GM23338 (cell line): ENCODE data around the gene THSD1. TPM values are rescaled to one million over a fixed set of nuclear protein-coding genes. Genes with fewer than 3 reads are reported as not detected.

ENCODE experiments used
- ATAC-seq: fragments of 200-7000 bp; cut with Tn5 transposase; 3 replicates; pipeline ENCODE4 v1.9.1; 2020
- DNase-seq: peaks from one replicate; pipeline ENCODE4 v3.0.0-alpha.2; 2015; ENCODE audit warnings: low spot score
- H2AFZ ChIP-seq: fragments of 200-600 bp; sonication (generic); 2 replicates; pipeline ENCODE4 v1.8.0; 2016; ENCODE audit warnings: antibody characterized with exemption, mild to moderate bottlenecking, moderate library complexity
- H3F3A ChIP-seq: fragments of 200-600 bp; sonication (generic); replicated peaks from 2 replicates; pipeline ENCODE4 v1.8.0; 2017; ENCODE audit warnings: antibody characterized with exemption, mixed run types, low read depth
- H3K27ac ChIP-seq: fragments of 200-600 bp; sonication (generic); 2 replicates; pipeline ENCODE4 v1.6.1; 2016; ENCODE audit warnings: low read depth
- H3K27me3 ChIP-seq: fragments of 200-600 bp; sonication (generic); 2 replicates; pipeline ENCODE4 v1.8.0; 2016; ENCODE audit warnings: mild to moderate bottlenecking, mixed run types, moderate library complexity; ENCODE audit not compliant: insufficient read depth
- H3K36me3 ChIP-seq: fragments of 200-600 bp; sonication (generic); 2 replicates; pipeline ENCODE4 v1.8.0; 2016; ENCODE audit warnings: mild to moderate bottlenecking; ENCODE audit not compliant: insufficient read depth
- H3K4me1 ChIP-seq: fragments of 200-600 bp; sonication (generic); 2 replicates; pipeline ENCODE4 v1.8.0; 2016; ENCODE audit warnings: mild to moderate bottlenecking, moderate library complexity; ENCODE audit not compliant: insufficient read depth
- H3K4me2 ChIP-seq: fragments of 200-600 bp; sonication (generic); 2 replicates; pipeline ENCODE4 v1.7.1; 2017; ENCODE audit warnings: mixed run types
- H3K4me3 ChIP-seq: fragments of 200-600 bp; sonication (generic); 2 replicates; pipeline ENCODE4 v1.6.1; 2016; ENCODE audit warnings: mixed run types
- H3K79me2 ChIP-seq: fragments of 200-600 bp; sonication (generic); replicated peaks from 2 replicates; pipeline ENCODE4 v1.8.0; 2017; ENCODE audit warnings: mild to moderate bottlenecking; ENCODE audit not compliant: insufficient read depth
- H3K9me2 ChIP-seq: fragments of 200-600 bp; sonication (generic); 2 replicates; pipeline ENCODE4 v1.8.0; 2017; ENCODE audit not compliant: insufficient read depth
- H4K20me1 ChIP-seq: fragments of 200-600 bp; sonication (generic); replicated peaks from 2 replicates; pipeline ENCODE4 v1.8.0; 2017; ENCODE audit warnings: mild to moderate bottlenecking; ENCODE audit not compliant: insufficient read depth
- H3K27ac Mint-ChIP-seq: 2 replicates; pipeline ENCODE4 v1.8.0; 2020; ENCODE audit warnings: inconsistent platforms, mild to moderate bottlenecking, moderate library complexity, mixed read lengths
- H3K27me3 Mint-ChIP-seq: 3 replicates; pipeline ENCODE4 v1.8.0; 2022; ENCODE audit warnings: low read depth, mild to moderate bottlenecking, moderate library complexity, mixed read lengths, inconsistent platforms; ENCODE audit not compliant: insufficient read depth, poor library complexity
- H3K36me3 Mint-ChIP-seq: 3 replicates; pipeline ENCODE4 v1.8.0; 2021; ENCODE audit warnings: low read depth, mild to moderate bottlenecking, inconsistent platforms, moderate library complexity, mixed read lengths
- H3K4me1 Mint-ChIP-seq: 3 replicates; pipeline ENCODE4 v1.8.0; 2020; ENCODE audit warnings: mild to moderate bottlenecking, inconsistent platforms, mixed read lengths
- H3K4me3 Mint-ChIP-seq: 3 replicates; pipeline ENCODE4 v1.8.0; 2021; ENCODE audit warnings: moderate library complexity, mild to moderate bottlenecking, inconsistent platforms, mixed read lengths
- H3K9me3 Mint-ChIP-seq: 3 replicates; pipeline ENCODE4 v1.8.0; 2020; ENCODE audit warnings: moderate library complexity, mild to moderate bottlenecking, inconsistent platforms, mixed read lengths
- CREB1 ChIP-seq: fragments of 250-450 bp; sonication (Bioruptor Pico); IDR thresholded peaks from 2 replicates; pipeline ENCODE4 v1.5.0; 2020; ENCODE audit warnings: low read depth, mild to moderate bottlenecking, moderate library complexity
- EZH2 ChIP-seq: fragments of 200-600 bp; sonication (generic); IDR thresholded peaks from one replicate; pipeline ENCODE4 v1.8.0; 2017; ENCODE audit warnings: antibody characterized with exemption, mild to moderate bottlenecking, low read depth; ENCODE audit not compliant: unreplicated experiment
- EZH2phosphoT487 ChIP-seq: fragments of 200-600 bp; sonication (generic); IDR thresholded peaks from one replicate; pipeline ENCODE4 v1.8.1; 2018; ENCODE audit warnings: antibody characterized with exemption; ENCODE audit not compliant: unreplicated experiment
- JUNB ChIP-seq: IDR thresholded peaks from one replicate; pipeline ENCODE4 v1.6.1; 2016; ENCODE audit warnings: antibody characterized with exemption; ENCODE audit not compliant: unreplicated experiment
- NANOG ChIP-seq: IDR thresholded peaks from 2 replicates; pipeline ENCODE4 v1.6.1; 2016; ENCODE audit warnings: antibody characterized with exemption, borderline replicate concordance
- POLR2AphosphoS5 ChIP-seq: IDR thresholded peaks from 2 replicates; pipeline ENCODE4 v1.6.1; 2016; ENCODE audit warnings: antibody characterized with exemption, low read depth
- STAT1 ChIP-seq: IDR thresholded peaks from one replicate; pipeline ENCODE4 v1.6.1; 2016; ENCODE audit warnings: antibody characterized with exemption; ENCODE audit not compliant: unreplicated experiment
- ZNF114 ChIP-seq: fragments of 250-450 bp; sonication (Bioruptor Pico); IDR thresholded peaks from 2 replicates; pipeline ENCODE4 v1.5.0; 2020; ENCODE audit warnings: mild to moderate bottlenecking, moderate library complexity
- ZNF331 ChIP-seq: fragments of 250-450 bp; sonication (Bioruptor Pico); IDR thresholded peaks from 2 replicates; pipeline ENCODE4 v1.5.0; 2020; ENCODE audit warnings: low read depth, mild to moderate bottlenecking, moderate library complexity
- polyA plus RNA-seq: library from polyadenylated mRNA; unstranded; fragments of >200 nt; fragmentation: Nextera tagmentation; extraction: Ambion mirVana; gene quantifications from 2 replicates; pipeline ENCODE4 v1.2.1, GENCODE V29; 2016
- total RNA-seq: library from RNA; depleted of rRNA; stranded (reverse); fragments of >200 nt; shearing (Covaris generic); gene quantifications from 2 replicates; pipeline ENCODE4 v1.2.3, GENCODE V29; 2014
- TF ChIP-seq, protein P1 (sequence below): IDR thresholded peaks from 2 replicates; pipeline ENCODE4 v1.6.1; 2016; ENCODE audit warnings: antibody characterized with exemption
- TF ChIP-seq, protein P2 (sequence below), 2 experiments: fragments of 200-600 bp in 1 of 2; sonication (generic) in 1 of 2; conservative IDR thresholded peaks; 2 replicates each; pipeline versions ENCODE4 v1.5.1 to v1.6.1; 2016 to 2017; ENCODE audit warnings: antibody characterized with exemption in 2 of 2, low read depth in 2 of 2, mild to moderate bottlenecking in 2 of 2, moderate library complexity in 1 of 2
- TF ChIP-seq, protein P3 (sequence below): fragments of 250-450 bp; sonication (Bioruptor Pico); IDR thresholded peaks from 2 replicates; pipeline ENCODE4 v1.5.0; 2020; ENCODE audit warnings: mild to moderate bottlenecking, moderate library complexity
- TF ChIP-seq, protein P4 (sequence below): IDR thresholded peaks from one replicate; pipeline ENCODE4 v1.6.1; 2018; ENCODE audit warnings: antibody characterized with exemption; ENCODE audit not compliant: unreplicated experiment

THSD1 gene
- total and polyA plus RNA-seq, 2 experiments from 2014 or later = 0.69 TPM; not detected in 1

DNA sequence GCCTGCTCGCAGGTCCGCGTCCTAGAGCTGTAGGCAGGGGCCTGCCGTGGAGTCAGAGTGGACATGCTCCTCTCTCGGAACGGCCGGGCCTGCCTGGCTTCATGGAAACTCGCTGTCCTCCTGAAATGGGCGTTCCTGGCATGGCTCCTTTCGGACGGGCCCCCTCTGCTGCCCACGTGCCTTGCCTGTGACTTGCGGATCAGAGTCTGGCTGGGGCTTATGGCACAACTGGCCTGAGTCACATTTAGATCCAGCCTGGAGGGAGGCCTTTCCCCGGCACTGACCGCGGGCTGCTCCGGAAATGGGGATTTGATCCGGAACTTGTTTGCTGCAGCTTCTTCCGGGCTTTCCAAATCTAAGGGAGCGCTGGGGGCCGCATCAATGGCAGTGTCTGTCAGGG lies 28.1 kb downstream of the THSD1 start:
- Mint-ChIP-seq H3K36me3 (no peaks in the 10 kb centered on the region), H3K4me1 (no peaks in the 10 kb centered on the region), H3K9me3 (no peaks in the 10 kb centered on the region), H3K27ac (no peak overlapping the region), H3K27me3 (no peaks in the 10 kb centered on the region), H3K4me3 (no peak overlapping the region)
- Histone ChIP-seq H3K27me3 (no peaks in the 10 kb centered on the region), H3K4me3 (no peak overlapping the region), H3F3A (no peaks in the 10 kb centered on the region), H3K9me2 (no peaks in the 10 kb centered on the region), H3K79me2 (no peaks in the 10 kb centered on the region), H3K4me1 (no peaks in the 10 kb centered on the region), H4K20me1 (no peaks in the 10 kb centered on the region), H3K36me3 (no peaks in the 10 kb centered on the region), H3K4me2 (no peak overlapping the region), H3K27ac (no peak overlapping the region), H2AFZ (no peak overlapping the region)
- ATAC-seq = no peak
- no peak for DNase-seq
- TF ChIP-seq CREB1 (CRISPR knock-in tag) (no peak), NANOG (no peak), JUNB (no peak), EZH2phosphoT487 (no peak), ZNF114 (no peak), POLR2AphosphoS5 (no peak), EZH2 (no peak), ZNF331 (CRISPR knock-in tag) (no peak), STAT1 (no peak)
- TF ChIP-seq, protein P1, sequence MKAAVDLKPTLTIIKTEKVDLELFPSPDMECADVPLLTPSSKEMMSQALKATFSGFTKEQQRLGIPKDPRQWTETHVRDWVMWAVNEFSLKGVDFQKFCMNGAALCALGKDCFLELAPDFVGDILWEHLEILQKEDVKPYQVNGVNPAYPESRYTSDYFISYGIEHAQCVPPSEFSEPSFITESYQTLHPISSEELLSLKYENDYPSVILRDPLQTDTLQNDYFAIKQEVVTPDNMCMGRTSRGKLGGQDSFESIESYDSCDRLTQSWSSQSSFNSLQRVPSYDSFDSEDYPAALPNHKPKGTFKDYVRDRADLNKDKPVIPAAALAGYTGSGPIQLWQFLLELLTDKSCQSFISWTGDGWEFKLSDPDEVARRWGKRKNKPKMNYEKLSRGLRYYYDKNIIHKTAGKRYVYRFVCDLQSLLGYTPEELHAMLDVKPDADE = no peak
- TF ChIP-seq, protein P2, sequence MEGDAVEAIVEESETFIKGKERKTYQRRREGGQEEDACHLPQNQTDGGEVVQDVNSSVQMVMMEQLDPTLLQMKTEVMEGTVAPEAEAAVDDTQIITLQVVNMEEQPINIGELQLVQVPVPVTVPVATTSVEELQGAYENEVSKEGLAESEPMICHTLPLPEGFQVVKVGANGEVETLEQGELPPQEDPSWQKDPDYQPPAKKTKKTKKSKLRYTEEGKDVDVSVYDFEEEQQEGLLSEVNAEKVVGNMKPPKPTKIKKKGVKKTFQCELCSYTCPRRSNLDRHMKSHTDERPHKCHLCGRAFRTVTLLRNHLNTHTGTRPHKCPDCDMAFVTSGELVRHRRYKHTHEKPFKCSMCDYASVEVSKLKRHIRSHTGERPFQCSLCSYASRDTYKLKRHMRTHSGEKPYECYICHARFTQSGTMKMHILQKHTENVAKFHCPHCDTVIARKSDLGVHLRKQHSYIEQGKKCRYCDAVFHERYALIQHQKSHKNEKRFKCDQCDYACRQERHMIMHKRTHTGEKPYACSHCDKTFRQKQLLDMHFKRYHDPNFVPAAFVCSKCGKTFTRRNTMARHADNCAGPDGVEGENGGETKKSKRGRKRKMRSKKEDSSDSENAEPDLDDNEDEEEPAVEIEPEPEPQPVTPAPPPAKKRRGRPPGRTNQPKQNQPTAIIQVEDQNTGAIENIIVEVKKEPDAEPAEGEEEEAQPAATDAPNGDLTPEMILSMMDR (conservative IDR thresholded peaks at IDR 0.05; ENCODE audit: low read depth in 2 of 2) = no peak
- TF ChIP-seq, protein P3, sequence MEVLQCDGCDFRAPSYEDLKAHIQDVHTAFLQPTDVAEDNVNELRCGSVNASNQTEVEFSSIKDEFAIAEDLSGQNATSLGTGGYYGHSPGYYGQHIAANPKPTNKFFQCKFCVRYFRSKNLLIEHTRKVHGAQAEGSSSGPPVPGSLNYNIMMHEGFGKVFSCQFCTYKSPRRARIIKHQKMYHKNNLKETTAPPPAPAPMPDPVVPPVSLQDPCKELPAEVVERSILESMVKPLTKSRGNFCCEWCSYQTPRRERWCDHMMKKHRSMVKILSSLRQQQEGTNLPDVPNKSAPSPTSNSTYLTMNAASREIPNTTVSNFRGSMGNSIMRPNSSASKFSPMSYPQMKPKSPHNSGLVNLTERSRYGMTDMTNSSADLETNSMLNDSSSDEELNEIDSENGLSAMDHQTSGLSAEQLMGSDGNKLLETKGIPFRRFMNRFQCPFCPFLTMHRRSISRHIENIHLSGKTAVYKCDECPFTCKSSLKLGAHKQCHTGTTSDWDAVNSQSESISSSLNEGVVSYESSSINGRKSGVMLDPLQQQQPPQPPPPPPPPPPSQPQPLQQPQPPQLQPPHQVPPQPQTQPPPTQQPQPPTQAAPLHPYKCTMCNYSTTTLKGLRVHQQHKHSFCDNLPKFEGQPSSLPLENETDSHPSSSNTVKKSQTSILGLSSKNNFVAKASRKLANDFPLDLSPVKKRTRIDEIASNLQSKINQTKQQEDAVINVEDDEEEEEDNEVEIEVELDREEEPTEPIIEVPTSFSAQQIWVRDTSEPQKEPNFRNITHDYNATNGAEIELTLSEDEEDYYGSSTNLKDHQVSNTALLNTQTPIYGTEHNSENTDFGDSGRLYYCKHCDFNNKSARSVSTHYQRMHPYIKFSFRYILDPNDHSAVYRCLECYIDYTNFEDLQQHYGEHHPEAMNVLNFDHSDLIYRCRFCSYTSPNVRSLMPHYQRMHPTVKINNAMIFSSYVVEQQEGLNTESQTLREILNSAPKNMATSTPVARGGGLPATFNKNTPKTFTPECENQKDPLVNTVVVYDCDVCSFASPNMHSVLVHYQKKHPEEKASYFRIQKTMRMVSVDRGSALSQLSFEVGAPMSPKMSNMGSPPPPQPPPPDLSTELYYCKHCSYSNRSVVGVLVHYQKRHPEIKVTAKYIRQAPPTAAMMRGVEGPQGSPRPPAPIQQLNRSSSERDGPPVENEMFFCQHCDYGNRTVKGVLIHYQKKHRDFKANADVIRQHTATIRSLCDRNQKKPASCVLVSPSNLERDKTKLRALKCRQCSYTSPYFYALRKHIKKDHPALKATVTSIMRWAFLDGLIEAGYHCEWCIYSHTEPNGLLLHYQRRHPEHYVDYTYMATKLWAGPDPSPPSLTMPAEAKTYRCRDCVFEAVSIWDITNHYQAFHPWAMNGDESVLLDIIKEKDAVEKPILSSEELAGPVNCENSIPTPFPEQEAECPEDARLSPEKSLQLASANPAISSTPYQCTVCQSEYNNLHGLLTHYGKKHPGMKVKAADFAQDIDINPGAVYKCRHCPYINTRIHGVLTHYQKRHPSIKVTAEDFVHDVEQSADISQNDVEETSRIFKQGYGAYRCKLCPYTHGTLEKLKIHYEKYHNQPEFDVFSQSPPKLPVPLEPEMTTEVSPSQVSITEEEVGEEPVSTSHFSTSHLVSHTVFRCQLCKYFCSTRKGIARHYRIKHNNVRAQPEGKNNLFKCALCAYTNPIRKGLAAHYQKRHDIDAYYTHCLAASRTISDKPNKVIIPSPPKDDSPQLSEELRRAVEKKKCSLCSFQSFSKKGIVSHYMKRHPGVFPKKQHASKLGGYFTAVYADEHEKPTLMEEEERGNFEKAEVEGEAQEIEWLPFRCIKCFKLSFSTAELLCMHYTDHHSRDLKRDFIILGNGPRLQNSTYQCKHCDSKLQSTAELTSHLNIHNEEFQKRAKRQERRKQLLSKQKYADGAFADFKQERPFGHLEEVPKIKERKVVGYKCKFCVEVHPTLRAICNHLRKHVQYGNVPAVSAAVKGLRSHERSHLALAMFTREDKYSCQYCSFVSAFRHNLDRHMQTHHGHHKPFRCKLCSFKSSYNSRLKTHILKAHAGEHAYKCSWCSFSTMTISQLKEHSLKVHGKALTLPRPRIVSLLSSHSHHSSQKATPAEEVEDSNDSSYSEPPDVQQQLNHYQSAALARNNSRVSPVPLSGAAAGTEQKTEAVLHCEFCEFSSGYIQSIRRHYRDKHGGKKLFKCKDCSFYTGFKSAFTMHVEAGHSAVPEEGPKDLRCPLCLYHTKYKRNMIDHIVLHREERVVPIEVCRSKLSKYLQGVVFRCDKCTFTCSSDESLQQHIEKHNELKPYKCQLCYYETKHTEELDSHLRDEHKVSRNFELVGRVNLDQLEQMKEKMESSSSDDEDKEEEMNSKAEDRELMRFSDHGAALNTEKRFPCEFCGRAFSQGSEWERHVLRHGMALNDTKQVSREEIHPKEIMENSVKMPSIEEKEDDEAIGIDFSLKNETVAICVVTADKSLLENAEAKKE = no peak
- TF ChIP-seq, protein P4, sequence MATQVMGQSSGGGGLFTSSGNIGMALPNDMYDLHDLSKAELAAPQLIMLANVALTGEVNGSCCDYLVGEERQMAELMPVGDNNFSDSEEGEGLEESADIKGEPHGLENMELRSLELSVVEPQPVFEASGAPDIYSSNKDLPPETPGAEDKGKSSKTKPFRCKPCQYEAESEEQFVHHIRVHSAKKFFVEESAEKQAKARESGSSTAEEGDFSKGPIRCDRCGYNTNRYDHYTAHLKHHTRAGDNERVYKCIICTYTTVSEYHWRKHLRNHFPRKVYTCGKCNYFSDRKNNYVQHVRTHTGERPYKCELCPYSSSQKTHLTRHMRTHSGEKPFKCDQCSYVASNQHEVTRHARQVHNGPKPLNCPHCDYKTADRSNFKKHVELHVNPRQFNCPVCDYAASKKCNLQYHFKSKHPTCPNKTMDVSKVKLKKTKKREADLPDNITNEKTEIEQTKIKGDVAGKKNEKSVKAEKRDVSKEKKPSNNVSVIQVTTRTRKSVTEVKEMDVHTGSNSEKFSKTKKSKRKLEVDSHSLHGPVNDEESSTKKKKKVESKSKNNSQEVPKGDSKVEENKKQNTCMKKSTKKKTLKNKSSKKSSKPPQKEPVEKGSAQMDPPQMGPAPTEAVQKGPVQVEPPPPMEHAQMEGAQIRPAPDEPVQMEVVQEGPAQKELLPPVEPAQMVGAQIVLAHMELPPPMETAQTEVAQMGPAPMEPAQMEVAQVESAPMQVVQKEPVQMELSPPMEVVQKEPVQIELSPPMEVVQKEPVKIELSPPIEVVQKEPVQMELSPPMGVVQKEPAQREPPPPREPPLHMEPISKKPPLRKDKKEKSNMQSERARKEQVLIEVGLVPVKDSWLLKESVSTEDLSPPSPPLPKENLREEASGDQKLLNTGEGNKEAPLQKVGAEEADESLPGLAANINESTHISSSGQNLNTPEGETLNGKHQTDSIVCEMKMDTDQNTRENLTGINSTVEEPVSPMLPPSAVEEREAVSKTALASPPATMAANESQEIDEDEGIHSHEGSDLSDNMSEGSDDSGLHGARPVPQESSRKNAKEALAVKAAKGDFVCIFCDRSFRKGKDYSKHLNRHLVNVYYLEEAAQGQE = no peak
